DOHH2 (cell line): ENCODE measurements around the gene DDX5.

Experiments used
- EZH2phosphoT487 ChIP-seq: fragments of 200-600 bp; sonication (generic); IDR thresholded peaks from 2 replicates; pipeline ENCODE4 v1.6.1; 2017; ENCODE audit warnings: borderline replicate concordance, mild to moderate bottlenecking, antibody characterized with exemption, low read length, moderate library complexity, mixed read lengths
- TF ChIP-seq, protein P1 (sequence below): fragments of 200-600 bp; sonication (generic); IDR thresholded peaks from one replicate; pipeline ENCODE4 v1.5.1; 2014; ENCODE audit warnings: antibody characterized with exemption, mild to moderate bottlenecking, low read depth, low read length; ENCODE audit not compliant: poor library complexity, severe bottlenecking

DNA sequence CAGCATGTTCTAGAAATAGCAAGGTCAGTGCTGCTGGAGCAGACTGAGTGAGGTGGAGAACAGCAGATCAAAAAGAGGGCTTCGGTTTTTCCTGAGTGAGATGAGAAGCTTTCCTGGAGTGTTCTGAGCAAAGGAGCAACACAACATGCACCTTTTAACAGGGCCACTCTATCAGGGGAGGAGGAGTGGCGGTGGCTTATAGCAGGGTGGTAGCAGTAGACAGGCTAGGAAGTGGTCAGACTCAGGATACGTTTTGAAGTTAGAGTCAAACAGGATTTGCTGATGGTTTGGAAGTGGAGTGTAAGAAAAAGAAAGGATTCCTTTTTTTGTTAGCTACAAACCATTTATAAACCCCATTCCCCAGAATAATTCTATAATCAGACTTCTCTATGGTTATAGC, 21.7 kb downstream of the DDX5 start:
- TF ChIP-seq, protein P1, sequence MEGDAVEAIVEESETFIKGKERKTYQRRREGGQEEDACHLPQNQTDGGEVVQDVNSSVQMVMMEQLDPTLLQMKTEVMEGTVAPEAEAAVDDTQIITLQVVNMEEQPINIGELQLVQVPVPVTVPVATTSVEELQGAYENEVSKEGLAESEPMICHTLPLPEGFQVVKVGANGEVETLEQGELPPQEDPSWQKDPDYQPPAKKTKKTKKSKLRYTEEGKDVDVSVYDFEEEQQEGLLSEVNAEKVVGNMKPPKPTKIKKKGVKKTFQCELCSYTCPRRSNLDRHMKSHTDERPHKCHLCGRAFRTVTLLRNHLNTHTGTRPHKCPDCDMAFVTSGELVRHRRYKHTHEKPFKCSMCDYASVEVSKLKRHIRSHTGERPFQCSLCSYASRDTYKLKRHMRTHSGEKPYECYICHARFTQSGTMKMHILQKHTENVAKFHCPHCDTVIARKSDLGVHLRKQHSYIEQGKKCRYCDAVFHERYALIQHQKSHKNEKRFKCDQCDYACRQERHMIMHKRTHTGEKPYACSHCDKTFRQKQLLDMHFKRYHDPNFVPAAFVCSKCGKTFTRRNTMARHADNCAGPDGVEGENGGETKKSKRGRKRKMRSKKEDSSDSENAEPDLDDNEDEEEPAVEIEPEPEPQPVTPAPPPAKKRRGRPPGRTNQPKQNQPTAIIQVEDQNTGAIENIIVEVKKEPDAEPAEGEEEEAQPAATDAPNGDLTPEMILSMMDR: no peak
- TF ChIP-seq EZH2phosphoT487: no peak
